22Rv1 (cell line): ENCODE data around the gene INPP5A.

Experiments used
- CTCF ChIP-seq: fragments of 450-650 bp; IDR thresholded peaks from 2 replicates; pipeline ENCODE4 v1.5.1; 2017; ENCODE audit warnings: mild to moderate bottlenecking
- ZFX ChIP-seq: fragments of 450-650 bp; IDR thresholded peaks from 2 replicates; pipeline ENCODE4 v1.6.1; 2017; ENCODE audit warnings: antibody characterized with exemption, borderline replicate concordance

GRCh38 chr10:132579027-132579859, 41.7 kb downstream of the INPP5A start:
- no peak for TF ChIP-seq CTCF
- TF ChIP-seq ZFX, result no peak
